LHCN-M2 (cell line): ENCODE data around the gene SREBF2. TPM values are rescaled to one million over a fixed set of nuclear protein-coding genes. Genes with fewer than 3 reads are reported as not detected.
A peak's percentile ranks its signal among the peaks of the same experiment; 100 is the strongest.
"Not testable (repeated sequence)": the region's sequence is repeated elsewhere in the genome, so short reads cannot be mapped to it uniquely, and the experiment has no call there.

Source experiments
- DNase-seq: peaks from one replicate; pipeline ENCODE4 v3.0.0-alpha.2; 2012; ENCODE audit warnings: low read depth
- total RNA-seq: library from RNA; depleted of rRNA; stranded (reverse); fragments of >200 nt; gene quantifications from 2 replicates; pipeline ENCODE4 v1.2.3, GENCODE V29; 2014

Gene SREBF2
- total RNA-seq, 1 experiment from 2014 or later, result 42.1 TPM

GRCh38 chr22:41821471-41822316, 11.2 kb upstream of the SREBF2 start:
- DNase-seq, result no peak

DNA sequence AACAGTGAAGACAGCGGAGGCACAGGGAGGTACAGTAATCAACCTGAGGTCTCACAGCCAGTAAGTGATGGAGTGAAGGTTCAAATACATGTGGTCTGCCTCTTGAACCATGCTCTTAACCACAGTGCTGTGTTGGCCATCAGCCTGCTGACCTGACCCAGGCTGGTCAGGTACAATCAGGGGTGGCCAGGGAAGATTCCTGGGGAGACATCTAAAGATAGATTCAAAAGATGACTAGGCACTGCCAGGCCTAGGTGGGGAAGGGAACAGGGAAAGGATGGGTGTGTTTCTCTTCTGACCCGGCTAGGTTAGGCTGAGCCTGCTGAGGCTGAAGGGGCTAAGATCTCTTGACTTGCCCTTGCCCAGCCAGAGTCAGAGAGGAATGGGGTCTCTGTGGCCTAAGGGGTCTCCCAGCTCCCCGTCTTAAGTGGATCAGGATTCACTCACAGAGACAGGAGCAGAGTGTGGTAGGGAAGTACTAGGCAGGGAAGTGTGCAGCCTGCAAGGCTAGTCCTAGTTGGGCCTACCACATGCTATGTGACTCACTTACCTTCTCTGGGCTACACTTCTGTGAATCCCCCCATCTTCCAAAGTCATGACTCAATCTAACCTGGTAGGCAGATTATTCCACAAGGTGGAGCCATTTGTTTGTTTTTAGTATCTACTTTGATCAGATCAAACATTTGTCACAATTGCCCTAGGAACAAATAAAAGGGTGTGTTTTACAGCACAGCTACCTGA, 10.4 kb upstream of the SREBF2 start:
- peak; percentile 76 for DNase-seq

- no peak for DNase-seq
These were observed 9.1 kb upstream of the SREBF2 start for GRCh38 chr22:41823797-41824196.

DNA sequence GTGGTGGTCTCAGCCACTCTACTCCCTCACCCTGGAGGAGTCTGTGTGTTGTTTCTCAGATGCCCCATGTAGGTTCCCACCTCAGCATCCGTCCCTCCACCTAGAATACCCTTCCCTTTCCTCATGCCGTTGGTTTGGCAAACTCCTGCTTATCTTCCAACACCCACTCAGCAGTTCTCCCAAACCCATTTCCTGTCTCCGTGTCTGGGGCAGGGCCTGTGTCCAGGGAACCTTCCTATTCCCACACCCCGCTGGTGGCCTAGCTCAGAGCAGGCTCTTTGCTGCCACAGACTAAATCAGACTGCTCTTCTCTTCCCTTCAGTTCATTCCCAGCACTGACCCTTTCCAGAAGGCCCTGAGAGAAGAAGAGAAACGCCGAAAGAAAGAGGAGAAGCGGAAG, 7.5 kb upstream of the SREBF2 start:
- no peak for DNase-seq

DNA sequence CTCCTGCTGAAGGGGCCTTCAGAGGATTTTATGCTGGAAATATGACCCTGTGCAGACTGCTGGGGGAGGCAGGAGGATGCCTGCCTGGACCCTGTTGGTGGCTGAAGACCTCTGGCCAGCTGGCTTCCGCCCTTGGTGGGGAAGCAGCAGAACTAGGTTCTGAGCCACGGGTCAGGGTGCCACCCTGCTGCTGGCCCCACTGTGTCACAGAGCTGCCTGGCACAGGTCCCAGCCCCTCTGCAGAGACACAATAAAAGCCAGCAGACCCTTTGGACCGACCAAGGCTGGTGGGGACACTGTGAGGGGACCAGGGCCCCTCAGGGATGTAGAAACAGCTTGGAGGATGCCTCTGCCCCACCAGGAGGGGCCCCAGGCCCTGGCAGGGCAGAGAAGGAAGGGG, 6.9 kb upstream of the SREBF2 start:
- DNase-seq, result no peak

DNA sequence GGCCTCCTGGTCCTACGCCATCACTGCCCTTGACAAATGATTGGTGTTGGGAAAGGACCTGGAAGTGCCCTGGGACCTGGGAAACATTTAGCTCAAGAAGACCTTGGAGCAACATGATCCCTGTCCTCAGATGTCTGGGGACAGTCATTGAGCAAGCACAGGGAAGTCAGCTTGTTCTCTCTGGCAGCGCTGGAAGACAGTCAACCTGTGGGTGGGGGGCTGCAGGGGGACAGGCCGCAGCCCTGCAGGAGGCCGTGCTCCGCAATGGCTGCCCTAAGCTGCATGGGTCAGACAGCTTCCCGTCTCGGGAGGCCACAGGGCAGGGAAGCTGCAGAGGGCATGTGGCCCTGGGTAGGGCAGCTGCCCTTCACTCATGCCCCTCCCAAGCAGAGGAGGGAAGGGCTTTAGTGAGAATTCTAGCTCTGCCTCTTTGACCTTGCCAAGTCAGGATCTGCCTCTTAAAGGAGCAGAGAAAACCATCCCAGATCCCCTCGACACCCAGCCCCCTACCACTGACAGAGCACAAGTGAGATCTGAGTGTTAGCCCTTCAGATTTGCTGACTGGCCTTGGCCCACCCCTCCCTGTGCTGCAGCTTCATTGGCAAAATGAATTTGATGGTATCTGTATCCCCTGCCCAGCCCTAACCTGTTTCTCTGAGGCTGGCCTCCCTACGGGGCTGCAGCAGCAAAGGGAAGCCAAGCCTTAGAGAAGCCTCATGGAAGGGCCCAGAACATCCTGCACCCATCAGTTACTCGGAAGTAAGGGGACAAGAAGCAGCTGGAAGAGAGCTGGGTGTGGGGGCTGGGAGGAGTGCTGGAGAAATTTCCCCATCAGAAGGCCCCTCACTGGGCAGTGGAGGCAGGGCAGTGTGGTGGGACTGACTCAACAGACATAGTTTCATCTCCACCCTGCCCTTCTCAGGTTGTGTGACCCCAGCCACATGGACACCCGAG, 6.2 kb upstream of the SREBF2 start:
- no peak for DNase-seq

DNA sequence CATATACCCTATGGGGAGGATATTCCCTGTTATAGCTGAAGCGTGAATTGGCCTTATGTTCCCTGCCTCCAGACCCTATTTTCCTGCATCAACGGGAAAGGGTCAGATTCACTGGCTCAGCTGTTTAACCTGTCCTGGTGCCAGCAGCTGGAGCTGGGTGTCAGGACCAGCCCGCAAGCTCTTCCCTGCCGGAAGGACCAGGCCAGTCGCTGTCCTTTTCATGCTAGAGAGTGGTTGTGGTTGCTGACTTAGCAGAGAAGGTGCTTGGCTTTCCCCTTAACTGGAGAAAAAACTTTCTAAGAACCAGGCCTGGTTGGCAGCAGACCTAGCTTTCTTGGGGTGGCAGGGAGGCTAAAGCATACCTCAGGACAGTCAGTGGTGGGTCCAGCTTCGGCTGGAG, 5.2 kb upstream of the SREBF2 start:
- DNase-seq, result no peak

- DNase-seq, result no peak
These were observed 4.4 kb upstream of the SREBF2 start for GRCh38 chr22:41828516-41828915.

DNA sequence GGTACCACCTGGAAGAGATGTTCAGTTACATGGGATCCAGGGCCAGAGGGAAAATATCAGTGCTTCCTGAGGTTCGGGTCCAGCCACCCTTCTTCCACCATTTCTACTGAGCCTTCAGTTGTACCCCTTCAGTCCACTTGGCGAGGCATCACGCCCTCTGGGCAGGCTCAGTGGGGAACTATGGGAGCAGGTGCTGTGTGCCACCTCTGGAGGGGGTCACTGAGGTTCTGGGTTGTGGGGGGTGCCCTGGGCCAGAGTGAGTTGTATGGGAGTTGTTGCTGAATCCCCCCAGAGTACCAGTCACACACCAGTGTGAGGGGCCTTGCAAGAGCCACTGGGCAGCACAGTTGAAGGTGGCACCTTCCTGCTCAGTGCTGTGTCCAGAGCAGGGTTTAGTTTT, 2.7 kb upstream of the SREBF2 start:
- no peak for DNase-seq

- DNase-seq, result peak; percentile 29
These were observed 1.5 kb upstream of the SREBF2 start for GRCh38 chr22:41831383-41831782.

DNA sequence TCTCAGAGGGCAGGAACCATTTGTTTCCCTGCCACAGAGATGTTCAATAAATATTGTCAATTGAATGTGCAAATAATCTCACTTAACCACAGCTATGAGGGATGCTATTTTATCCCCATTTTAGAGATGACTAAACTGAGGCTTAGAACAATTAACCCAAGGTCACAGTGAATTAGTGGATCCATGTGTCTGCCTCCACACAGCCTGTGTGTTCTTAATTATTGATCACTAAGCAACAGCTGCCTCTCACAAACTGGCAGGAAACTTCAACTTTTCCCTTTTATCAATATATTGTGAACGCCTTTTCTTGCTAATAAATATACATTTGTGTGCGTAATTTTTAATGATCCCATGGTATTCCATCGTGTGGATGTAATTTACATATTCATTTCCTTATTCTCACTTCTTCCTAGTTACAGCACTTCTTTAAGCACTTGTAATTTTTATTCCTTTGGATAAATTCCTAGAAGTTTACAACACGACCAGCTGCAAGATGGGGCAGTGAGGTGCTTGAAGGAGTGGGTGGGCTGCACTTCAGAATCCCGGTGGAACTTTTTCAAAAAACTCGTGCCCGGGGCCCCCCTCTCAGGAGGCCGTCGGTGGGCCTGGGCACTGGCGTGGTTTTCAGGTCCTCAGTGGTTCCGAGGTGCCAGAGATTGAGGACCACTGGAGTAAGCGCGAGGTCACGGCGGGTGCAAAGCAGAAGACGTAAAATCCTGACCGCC, 915 bp upstream of the SREBF2 start:
- DNase-seq, result no peak

- peak; percentile 17 for DNase-seq
These were observed 582 bp downstream of the SREBF2 start for GRCh38 chr22:41833369-41834004.

- DNase-seq, result no peak
These were observed 1.4 kb downstream of the SREBF2 start for GRCh38 chr22:41834005-41834944.

DNA sequence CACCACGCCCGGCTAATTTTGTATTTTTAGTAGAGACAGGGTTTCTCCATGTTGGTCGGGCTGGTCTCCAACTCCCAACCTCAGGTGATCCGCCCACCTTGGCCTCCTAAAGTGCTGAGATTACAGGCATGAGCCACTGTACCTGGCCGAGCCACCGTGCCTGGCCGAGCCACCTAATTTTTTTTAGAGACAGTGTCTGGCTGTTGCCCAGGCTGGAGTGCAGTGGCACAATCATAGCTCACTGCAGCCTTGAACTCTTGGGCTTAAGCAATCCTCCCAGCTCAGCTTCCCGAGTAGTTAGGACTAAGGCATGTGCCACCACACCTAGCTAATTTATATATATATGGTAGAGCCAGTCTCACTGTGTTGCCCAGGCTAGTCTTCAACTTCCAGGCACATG, 2.6 kb downstream of the SREBF2 start:
- DNase-seq, result not testable (repeated sequence)

DNA sequence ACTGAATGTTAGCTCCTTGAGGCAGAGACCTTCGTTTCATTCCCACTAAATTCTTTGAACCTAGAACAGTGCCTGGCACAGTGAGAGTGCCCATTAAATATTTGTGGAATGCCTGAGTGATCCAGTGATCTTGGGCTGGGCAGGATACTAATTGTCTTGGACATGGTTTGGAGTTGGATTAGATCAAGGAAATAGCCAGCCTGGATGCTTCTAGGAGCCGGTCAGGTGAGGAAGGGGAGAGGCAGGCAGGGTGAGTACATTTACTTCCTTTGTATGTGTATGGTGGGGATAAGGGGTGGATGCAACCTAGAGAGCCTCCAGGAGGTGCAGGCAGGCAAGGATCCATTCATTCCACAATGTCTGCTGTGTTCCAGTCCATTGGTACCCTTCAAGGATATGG, 3.6 kb downstream of the SREBF2 start:
- no peak for DNase-seq

DNA sequence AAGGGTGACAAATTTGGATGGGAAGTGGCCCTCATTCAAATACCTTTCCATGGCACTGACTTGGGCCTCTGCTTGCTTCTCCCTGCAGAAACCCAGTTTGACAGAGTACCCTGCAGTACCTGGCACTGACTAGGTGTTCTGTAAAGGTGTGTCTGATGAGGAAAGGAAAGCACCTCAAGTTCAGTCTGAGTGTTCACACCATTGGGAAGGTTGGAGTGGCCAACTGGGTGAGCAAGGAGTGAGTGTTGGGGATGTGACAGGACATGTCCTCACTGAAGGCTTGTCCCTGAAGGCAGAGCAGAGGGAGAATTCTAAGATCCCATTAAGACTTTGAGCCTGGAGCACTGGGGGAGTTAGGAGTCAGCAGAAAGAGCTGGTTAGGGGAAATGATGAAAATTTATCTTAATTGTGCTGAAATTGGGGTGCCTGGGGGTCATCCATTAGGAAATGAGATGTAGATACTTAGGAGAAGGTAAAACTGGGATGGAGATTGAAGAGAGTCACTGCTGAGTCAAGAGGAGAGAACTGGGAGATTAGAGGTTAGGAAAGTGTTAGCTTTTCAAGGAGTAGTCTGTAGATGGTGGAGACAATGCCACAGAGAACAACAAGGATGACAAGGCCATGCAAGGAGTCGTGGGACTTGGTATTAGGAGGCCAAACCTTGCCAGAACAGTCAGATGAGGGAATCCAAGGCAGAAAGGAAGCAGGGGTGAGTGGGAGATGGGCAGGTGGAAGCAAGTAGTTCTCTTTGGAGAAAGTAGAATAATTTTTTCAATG, 6.1 kb downstream of the SREBF2 start:
- no peak for DNase-seq

- DNase-seq, result no peak
These were observed 7.3 kb downstream of the SREBF2 start for GRCh38 chr22:41840216-41840615.

DNA sequence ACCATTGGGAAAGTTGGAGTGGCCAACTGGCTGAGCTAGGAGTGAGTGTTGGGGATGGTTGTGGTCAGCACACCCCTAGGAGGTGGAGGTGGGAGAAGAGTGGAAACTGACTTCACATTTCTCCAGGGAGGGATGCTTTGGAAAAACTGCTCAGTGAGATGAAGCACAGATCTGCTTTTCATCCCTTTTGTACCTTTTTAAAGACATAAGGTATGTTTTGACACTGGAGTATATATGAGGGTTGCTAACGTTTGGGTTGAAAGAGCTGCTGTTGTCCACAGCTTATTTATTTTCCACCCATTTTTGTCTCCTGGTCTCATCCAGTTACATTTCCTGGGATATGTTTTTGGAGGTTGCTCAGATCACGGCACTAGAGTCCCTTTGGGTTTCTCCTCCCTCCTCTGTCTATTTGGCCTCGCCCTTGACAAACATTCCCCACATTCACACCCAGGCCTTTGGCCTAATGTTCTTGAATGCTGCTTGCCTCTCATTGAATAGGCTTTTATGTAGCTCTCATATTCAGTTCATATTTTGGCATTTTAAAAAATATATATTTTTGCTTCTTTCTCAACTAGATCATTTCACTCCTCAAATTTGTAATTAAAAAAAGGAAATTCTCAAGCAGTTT, 8.3 kb downstream of the SREBF2 start:
- DNase-seq, result no peak
